ENCODE results near the gene COL4A2.
A peak's percentile ranks its signal among the peaks of the same experiment; 100 is the strongest.

COL4A2 gene

GRCh38 chr13:110503037-110503901 lies 196.2 kb downstream of the COL4A2 start:
- no peak for DNase-seq

GRCh38 chr13:110503979-110504499 lies 197.0 kb downstream of the COL4A2 start:
- no peak for DNase-seq

- DNase-seq = peak; percentile 2
Measured at GRCh38 chr13:110505594-110505993, 198.5 kb downstream of the COL4A2 start.

GRCh38 chr13:110506396-110506795 lies 199.3 kb downstream of the COL4A2 start:
- no peak for DNase-seq

GRCh38 chr13:110506859-110507566 lies 199.9 kb downstream of the COL4A2 start:
- DNase-seq = peak; percentile 76

GRCh38 chr13:110507678-110508381 lies 200.7 kb downstream of the COL4A2 start:
- peak; percentile 89 for DNase-seq

- DNase-seq = peak; percentile 24
Measured at GRCh38 chr13:110509478-110509926, 202.4 kb downstream of the COL4A2 start.

- no peak for DNase-seq
Measured at GRCh38 chr13:110509971-110510786, 203.1 kb downstream of the COL4A2 start.

GRCh38 chr13:110511509-110512181 lies 204.6 kb downstream of the COL4A2 start:
- DNase-seq = no peak

- DNase-seq = no peak
Measured at GRCh38 chr13:110512198-110512740, 205.2 kb downstream of the COL4A2 start.

- DNase-seq = no peak
Measured at GRCh38 chr13:110516500-110516899, 209.4 kb downstream of the COL4A2 start.

GRCh38 chr13:110517505-110518225 lies 210.6 kb downstream of the COL4A2 start:
- DNase-seq = no peak

GRCh38 chr13:110518226-110518525 lies 211.1 kb downstream of the COL4A2 start:
- DNase-seq = no peak

- no peak for DNase-seq
Measured at GRCh38 chr13:110518571-110518970, 211.5 kb downstream of the COL4A2 start.

GRCh38 chr13:110519046-110519445 lies 212.0 kb downstream of the COL4A2 start:
- DNase-seq = no peak

GRCh38 chr13:110519506-110519905 lies 212.4 kb downstream of the COL4A2 start:
- no peak for DNase-seq

- no peak for DNase-seq
Measured at GRCh38 chr13:110520431-110521295, 213.6 kb downstream of the COL4A2 start.

- DNase-seq = no peak
Measured at GRCh38 chr13:110521296-110521680, 214.2 kb downstream of the COL4A2 start.

GRCh38 chr13:110521946-110522345 lies 214.9 kb downstream of the COL4A2 start:
- no peak for DNase-seq

- no peak for DNase-seq
Measured at GRCh38 chr13:110522721-110523120, 215.6 kb downstream of the COL4A2 start.
